ENCODE data around the gene SPATA3.

The SPATA3 gene

GRCh38 chr2:231051116-231051515 lies 55.2 kb downstream of the SPATA3 start:
- DNase-seq, result no peak

- DNase-seq, result peak; percentile 63
Measured at GRCh38 chr2:231052494-231053451, 56.9 kb downstream of the SPATA3 start.

- no peak for DNase-seq
Measured at GRCh38 chr2:231053846-231054245, 57.9 kb downstream of the SPATA3 start.

GRCh38 chr2:231056453-231057416 lies 60.8 kb downstream of the SPATA3 start, which contains the start of gene PSMD1:
PSMD1 (plus strand) TSS chr2:231056867; CDS start chr2:231057026, 159 bp downstream.
- DNase-seq, result peak; percentile 75

- DNase-seq, result no peak
Measured at GRCh38 chr2:231057590-231057989, 61.7 kb downstream of the SPATA3 start.

All from NCI-H226 (cell line).